GM21526 (cell line): ENCODE results near the gene GGCX.
"Not testable (repeated sequence)": the region's sequence is repeated elsewhere in the genome, so short reads cannot be mapped to it uniquely, and the experiment has no call there.

ENCODE experiments used
- ATAC-seq: cut with Tn5 transposase; IDR thresholded peaks from one replicate; pipeline ENCODE4 v1.9.1; 2021; ENCODE audit warnings: moderate library complexity; ENCODE audit not compliant: unreplicated experiment, low FRiP score

Gene GGCX

GRCh38 chr2:85577063-85577385, 15.7 kb upstream of the GGCX start:
- no peak for ATAC-seq

GRCh38 chr2:85575739-85576138, 14.4 kb upstream of the GGCX start:
- ATAC-seq = no peak

DNA sequence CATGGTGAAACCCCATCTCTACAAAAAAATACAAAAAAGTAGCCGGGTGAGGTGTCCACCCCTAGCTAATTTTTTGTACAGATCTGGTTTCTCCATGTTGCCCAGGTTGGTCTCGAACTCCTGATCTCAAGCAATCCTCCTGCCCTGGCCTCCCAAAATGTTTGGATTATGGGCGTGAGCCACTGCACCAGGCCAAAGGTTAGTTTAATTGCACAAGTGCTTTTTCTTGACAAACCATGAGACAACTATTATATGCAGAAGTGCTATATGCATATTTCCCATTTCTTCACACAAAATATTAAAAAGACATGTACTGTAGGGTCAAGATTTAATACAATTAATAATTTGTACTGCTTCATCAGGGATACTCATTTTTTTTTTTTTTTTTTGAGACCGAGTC, 5.0 kb upstream of the GGCX start:
- no peak for ATAC-seq

DNA sequence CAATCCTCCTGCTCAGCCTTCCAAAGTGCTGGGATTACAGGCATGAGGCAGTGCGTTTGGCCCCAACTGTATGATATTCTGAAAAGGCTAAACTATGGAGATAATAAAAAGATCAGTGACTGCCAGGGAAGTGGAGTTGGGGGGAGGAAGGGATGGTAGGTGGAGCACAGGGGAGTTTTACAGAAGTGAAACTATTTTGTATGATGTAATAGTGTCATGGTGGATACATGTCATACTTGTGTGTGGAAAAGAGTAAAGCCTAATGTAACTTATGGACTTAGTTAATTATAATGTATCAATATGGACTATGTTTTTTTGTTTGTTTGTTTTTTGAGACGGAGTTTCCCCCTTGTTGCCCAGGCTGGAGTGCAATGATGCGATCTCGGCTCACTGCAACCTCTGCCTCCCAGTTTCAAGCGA, 2.9 kb upstream of the GGCX start:
- no peak for ATAC-seq

DNA sequence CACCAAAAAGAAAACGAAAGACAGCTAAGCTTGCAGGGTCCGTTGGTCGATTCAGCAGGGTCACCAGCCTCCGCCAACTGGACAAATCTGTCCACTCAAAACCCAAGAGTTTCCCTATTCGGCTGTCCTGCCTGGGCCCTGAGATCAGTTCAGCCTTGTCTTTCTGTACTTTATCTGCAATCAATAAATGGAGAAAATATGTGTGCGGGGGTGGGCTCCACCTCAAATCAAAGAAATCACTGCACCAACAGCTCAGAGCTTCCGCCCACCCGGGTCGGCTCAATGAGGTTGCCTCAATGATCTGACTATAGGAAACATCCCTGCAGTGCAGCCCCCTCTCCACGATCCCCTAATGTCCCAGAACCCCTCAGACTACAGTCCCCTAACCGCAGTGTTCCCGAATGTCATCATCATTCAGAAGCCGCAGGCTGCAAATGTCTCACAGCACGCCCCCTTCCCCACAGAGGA, 447 bp downstream of the GGCX start:
- ATAC-seq = no peak

DNA sequence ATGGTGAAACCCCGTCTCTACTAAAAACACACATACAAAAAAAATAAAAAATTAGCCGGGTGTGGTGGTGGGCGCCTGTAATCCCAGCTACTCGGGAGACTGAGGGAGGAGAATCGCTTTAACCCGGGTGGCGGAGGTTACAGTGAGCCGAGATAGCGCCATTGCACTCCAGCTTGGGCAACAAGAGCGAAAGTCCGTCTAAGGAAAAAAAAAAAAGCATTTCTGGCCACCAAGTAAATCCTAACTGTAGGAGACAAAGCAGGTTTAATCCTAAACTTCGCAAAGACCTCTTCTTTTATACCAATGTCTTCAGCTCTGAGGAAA, 928 bp downstream of the GGCX start:
- not testable (repeated sequence) for ATAC-seq

GRCh38 chr2:85558160-85558559, 3.1 kb downstream of the GGCX start:
- no peak for ATAC-seq

DNA sequence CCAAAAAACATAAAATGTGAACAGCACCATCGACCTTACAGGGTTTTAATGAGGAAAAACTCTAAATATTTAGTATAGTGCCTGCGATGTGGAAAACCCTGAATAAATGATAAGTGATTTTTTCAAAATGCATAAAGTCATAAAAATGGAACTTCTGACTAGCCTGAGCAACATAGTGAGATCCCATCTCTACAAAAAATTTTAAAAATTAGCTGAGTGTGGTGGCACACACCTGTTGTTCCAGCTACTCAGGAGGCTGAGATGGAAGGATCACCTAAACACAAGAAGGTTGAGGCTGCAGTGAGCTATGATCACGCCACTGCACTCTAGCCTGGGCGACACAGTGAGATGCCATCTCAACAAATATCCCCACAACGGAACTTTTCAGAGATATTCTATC, 4.2 kb downstream of the GGCX start:
- ATAC-seq = no peak

DNA sequence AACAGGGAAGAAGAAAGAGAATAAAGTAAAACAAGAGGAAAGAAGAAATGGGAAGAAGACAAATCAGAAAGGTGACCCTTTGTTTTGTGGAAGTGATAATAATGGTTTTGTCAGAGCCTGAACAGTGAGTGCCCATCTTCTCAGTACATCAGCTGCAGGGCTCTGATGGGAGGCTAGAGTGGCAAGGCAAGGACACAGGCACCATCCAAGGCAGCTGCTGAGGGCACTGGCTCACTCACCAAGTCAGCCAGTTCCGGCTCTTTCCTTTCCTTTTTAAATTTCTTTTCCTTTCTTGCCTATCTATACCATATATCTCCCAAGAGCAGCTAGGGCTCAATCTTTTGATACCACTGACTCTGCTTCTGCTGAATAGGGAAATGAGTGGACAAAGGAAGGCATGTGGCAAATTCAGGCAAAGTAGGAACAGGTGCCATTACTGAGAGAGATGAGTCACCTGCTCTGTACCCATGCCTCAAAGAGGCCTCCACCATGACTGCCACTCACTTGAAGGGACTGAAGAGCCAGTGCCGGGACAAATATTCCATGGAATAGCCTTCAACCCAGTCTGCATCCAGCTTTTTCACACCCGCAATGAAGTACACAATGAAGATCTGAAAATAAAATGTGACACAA, 6.2 kb downstream of the GGCX start:
- no peak for ATAC-seq

DNA sequence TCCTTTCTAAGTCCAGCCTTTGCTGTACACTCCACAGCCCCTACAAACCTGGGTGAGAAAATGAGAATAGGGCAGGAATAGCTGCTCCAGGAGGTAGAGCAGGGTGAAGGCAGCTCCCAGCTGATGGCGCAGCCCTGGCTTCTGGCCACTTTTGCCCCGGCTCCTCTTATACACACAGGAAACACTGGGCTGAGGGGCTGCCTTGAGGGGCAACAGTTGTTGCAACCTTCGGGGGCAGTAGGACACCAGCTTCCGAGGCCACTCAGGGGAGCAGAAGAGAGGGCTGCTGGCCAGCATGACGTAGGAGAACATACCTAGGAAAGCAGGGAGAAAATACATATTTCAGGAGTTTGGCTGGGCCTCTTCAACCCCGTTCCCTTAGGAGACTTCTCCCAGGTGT, 8.1 kb downstream of the GGCX start:
- no peak for ATAC-seq

DNA sequence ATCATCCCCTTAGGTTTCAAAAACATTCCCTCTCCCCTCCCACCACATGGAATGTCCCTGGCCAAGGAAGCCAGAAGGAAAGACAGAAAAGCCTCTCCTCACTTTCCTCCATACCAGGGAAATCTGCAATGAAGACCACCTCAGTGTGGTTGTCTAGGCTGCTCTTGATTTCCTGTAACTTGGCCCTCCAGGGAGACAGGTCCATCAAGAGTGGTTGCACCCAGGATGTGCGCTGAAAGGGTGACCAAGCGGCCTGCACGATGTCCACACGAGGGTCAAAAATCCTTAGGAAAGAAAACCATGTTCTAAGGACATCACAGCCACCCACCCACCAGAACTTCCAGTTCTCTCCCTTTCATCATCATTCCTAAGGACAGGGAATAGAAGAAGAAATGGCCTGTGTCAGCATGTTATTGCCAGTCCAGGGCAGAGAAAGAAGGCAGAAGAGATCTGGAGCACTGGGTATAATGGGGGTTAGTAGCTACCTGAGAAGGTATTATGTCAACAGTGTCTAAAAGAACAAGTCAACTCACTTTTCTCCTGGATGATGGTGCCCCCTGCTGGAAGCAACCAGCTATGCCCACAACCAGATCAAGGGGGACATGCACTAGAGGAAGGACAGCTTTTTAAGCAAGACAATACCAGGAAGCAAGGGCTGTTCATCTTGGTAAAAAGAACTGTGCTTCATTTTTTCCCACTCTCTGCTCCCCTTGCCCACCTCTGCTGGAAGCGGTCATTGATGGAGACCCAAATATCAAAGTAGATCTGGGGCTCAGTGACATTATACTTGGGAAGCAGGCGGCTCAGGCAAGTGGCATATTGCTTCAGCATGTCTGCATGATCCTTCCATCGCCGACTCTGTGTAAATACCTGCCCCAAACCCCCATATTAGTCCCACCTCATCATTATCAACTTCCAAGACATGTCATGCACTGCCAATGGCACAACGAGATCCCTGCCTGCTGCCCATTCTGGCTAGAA, 9.3 kb downstream of the GGCX start:
- ATAC-seq = peak; percentile 44

DNA sequence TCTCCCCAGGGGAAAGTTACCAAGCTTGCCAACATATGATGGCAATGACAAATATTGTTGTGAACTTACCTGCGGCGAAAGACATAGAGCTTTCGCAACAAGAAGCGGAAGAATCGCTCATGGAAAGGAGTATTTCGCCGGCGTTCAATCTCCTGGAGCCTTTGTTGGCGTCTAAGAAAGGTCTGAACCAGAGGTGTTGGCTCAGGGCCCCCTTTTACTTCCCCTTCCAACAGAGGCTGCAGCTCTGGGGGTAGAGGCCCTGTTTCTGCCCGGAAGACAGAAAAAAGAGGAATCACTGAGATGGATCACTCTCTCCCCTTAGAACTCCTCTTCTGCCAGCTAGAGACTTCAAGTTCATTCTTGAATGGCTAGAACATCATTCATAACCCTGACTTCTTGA, 10.8 kb downstream of the GGCX start:
- ATAC-seq = no peak

DNA sequence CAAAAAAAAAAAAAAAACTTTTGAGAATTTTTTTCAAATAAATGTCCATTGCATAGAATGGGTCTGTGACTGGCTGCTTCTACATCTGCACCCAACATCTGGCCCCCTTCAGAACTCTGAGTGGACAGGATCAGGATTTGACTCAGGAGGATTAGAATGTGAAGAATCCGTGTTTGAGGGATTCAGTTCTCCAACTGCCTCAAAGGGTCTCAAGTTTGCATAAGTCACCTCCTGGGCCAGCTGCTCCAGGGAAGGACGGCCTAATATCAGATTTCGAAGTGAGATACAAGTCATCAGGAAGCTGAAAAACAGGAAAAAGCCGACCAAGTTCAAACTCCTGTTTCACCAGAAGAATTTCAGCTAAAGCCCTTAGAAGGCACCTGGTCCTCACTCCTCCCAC, 11.5 kb downstream of the GGCX start:
- no peak for ATAC-seq

- no peak for ATAC-seq
Observed at GRCh38 chr2:85549095-85549494, 12.2 kb downstream of the GGCX start.

GRCh38 chr2:85548608-85548900, 12.7 kb downstream of the GGCX start:
- no peak for ATAC-seq

DNA sequence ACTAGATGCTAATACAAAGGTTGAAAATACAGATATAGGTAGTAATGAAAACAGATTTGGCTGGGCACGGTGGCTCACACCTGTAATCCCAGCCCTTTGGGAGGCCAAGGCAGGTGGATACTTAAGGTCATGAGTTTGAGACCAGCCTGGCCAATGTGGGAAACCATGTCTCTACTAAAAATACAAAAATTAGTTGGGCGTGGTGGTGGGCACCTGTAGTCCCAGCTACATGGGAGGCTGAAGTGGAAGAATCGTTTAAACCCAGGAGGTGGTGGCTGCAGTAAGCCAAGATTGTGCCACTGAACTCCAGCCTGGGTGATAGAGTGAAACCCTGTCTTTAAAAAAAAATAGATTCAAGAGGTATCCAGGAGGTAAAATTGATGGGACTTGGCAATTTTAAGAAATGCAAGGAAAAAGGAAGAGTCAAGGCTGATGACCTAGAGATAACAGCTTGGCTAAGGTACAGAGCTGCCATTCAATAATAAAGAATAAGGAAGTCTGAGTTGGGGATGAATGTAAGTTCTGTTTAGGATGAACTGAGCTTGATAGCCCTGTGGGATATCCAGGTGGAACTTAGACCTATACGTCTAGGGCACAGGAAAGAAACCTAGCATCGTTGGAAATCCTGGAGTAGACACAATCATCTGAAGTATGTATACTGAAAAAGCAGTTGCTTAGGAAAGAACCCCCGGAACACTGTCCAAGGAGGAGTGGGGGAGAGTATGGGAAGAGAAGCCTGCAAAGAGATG, 13.3 kb downstream of the GGCX start:
- ATAC-seq = no peak

- ATAC-seq = no peak
Observed at GRCh38 chr2:85547089-85547858, 14.0 kb downstream of the GGCX start.

DNA sequence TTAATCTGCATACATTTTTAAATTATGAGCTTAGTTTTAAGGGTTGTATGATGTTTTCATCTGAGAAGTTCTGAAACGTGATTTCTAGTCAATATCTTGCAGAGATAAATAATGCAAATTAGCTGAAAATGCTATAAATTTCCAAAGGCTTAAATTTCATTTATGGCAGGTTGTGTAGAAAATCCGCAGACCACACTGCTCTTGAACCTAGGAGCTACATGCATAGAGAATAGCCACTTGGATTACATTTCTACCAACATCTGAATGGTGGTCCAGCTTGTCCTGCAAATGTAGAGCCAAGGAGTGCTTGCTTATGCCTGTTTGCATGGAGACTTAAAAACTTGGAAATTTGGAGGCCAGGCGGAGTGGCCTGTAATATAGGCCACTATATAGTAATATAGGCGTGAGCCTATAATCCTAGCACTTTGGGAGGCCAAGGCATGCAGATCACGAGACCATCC, 15.5 kb downstream of the GGCX start:
- no peak for ATAC-seq

DNA sequence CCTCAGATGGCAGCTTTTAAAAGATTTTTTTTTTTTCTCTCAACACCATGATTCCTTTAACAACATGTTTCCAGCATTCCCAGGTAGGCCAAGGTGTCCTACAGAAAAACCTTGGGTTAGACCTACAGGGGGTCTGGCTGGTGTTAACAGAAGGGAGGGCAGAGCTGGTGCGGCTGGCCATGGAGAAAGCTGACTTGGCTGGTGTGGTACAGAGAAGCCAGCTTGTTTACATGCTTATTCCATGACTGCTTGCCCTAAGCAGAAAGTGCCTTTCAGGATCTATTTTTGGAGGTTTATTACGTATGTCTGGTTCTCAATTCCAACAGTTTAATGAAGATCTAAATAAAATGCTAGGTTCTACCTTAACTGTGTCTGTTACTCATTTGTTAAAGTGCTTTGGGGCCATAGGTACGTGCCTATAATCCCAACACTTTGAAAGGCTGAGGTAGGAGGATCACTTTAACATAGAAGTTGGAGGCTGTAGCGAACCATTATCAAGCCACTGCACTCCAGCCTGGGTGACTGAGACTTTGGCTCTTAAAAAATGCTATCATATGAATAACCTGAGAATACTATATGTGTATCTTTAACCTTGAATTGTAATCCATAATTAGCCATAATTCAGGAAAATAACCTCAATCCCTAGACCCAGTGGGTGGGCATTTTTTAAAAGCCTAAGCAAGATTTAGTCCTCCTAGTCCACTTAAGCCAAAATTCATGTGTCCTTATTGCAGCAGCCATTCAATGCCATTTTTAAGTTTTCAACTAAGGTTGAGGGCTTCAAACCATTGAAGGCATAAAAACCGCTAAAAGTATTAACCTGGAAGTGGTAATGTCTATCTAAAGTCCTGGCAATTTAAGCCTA, 16.1 kb downstream of the GGCX start:
- not testable (repeated sequence) for ATAC-seq

DNA sequence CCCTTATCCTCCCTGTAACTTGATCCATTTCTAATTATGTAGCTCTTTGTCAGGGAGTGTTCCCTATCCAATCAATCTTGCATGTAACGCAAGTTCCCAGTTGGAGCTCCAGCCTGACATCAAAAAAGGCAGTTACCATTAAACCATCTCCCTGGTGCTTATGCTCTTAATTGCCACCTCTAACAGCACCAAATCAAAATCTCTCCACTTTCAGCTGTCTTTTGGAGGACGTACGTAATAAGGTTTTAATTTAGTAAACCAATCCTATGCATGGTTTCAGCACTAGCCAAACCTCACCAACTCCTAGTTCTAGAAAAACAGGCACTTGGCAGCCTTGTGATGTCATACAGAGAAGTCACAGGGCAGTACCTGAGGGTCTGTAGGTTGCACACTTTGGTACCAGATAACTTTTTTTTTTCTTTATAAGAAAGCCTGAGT, 17.0 kb downstream of the GGCX start:
- ATAC-seq = not testable (repeated sequence)
